CD4-positive, alpha-beta T cell treated with Interleukin-21 for 1 hour (primary cell): ENCODE results near the gene VPS36.
"Not testable (repeated sequence)": the region's sequence is repeated elsewhere in the genome, so short reads cannot be mapped to it uniquely, and the experiment has no call there.

Experiments
- DNase-seq: peaks from one replicate; pipeline ENCODE4 v3.0.0-alpha.2; 2020

VPS36 gene

GRCh38 chr13:52374389-52374788 lies 76.0 kb downstream of the VPS36 start:
- DNase-seq = no peak

DNA sequence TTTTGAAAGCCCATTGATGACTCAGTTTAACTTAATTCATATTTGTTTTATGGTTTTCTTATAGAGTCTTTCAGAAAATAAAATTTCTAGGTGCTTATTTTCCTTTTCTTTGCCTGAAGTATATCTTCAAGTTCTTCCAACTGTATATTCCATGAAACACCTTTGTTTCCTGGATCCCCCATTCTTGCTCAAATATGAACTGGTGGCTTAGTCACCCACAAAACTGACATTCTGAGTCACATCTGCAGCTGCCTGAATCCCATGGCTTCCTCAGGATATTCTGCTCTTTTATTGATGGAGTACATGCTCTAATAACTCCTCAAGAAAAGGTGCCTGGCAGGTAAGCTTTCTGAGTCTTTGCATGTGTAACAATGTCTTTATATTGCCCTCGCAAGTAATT lies 77.2 kb downstream of the VPS36 start:
- not testable (repeated sequence) for DNase-seq

DNA sequence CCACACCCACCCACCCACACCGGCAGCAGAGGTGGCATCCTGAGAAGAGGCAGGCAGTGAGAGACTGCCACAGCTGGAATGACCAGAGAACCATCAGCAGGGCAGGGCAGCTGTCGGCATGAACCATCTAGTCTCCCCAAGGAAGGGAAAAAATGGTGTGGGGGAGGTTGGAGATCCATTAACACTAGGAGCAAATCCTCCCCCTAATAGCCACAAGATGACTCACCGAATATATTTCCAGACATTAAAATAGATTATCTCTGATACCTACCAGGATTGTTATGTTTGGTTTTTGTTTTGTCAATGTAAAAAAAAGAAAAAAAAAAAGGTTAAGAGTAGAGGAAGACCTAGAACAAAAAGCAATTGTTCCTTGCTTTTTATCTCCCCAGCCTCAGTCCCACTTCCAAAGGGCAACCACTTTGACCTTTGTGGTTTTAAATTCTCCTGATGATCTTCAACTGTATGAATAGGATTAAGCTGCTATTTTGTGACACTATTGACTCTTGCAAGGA lies 78.6 kb downstream of the VPS36 start:
- DNase-seq = no peak

DNA sequence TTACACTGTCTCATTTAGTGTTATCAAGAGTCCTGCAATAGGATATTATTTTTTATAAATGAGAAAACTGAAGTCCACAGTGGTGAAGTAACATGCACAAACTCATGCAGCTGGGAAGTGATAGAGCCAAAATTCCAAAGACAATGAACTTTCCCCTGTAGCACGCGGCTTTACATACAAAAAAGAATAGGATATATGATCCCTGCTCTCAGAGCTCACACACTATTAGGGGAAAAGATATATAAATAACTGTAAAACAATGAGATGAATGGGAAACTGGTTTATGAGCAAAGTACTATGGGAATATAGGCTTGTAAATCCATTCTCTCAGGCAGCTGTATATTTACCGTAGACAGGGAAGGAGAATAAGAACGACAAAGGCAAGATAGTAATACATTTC lies 84.1 kb downstream of the VPS36 start:
- DNase-seq = no peak
